Measurements from ENCODE around the gene FEV. TPM values are rescaled to one million over a fixed set of nuclear protein-coding genes. Genes with fewer than 3 reads are reported as not detected.

FEV gene
- polyA plus RNA-seq, 2 of the 4 experiments (the other 2 are of a cell fraction): not detected

DNA sequence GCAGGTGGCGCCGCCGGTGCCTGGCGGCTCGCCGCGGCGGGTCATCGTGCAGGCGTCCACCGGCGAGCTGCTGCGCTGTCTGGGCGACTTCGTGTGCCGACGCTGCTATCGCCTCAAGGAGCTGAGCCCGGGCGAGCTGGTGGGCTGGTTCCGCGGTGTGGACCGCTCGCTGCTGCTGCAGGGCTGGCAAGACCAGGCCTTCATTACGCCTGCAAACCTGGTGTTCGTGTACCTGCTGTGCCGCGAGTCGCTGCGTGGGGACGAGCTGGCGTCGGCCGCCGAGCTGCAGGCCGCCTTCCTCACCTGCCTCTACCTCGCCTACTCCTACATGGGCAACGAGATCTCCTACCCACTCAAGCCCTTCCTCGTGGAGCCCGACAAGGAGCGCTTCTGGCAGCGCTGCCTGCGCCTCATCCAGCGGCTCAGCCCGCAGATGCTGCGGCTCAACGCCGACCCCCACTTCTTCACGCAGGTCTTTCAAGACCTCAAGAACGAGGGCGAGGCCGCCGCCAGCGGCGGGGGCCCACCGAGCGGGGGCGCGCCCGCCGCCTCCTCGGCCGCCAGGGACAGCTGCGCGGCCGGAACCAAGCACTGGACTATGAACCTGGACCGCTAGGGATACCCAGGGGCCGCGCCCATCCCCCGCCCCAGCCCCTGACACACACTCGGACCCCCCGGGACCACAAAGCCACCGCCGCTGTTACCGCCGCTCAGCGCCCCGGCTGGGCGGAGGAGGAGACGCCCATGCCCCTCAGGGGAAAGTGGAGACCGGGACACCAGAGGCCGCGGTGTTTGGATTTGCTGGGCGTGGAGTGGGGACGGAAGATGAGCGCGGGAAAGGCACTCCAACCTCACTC, 24.4 kb downstream of the FEV start:
- no peak for DNase-seq (ENCODE audit: low read depth in 1 of 2, low spot score in 1 of 2)
- Histone ChIP-seq H3K4me3 (peak overlapping the region; percentile 64), H3K4me1 (peaks cover 42% of the 10 kb centered on the region), H3K4me2 (peak overlapping the region; percentile 98), H3K9me3 (no peaks in the 10 kb centered on the region), H3K27ac (peak overlapping the region in 1 of 2 experiments; percentile 73; a peak in 3 of 6 replicates)
- TF ChIP-seq RFX5 (IDR thresholded peaks at IDR 0.05) (no peak), NFE2L2 (conservative IDR thresholded peaks at IDR 0.05; ENCODE audit: low read length) (no peak), FOSB (CRISPR knock-in tag; IDR thresholded peaks at IDR 0.05) (no peak), ZC3H11A (IDR thresholded peaks at IDR 0.05) (no peak), KDM1A (IDR thresholded peaks at IDR 0.05; ENCODE audit: low read depth) (no peak), CHD4 (IDR thresholded peaks at IDR 0.05; ENCODE audit: borderline replicate concordance) (no peak), NR3C1 (IDR thresholded peaks at IDR 0.05) (no peak), CEBPB (IDR thresholded peaks at IDR 0.05) (no peak), HEYL (CRISPR knock-in tag; IDR thresholded peaks at IDR 0.05) (no peak)
- TF ChIP-seq, protein P1, sequence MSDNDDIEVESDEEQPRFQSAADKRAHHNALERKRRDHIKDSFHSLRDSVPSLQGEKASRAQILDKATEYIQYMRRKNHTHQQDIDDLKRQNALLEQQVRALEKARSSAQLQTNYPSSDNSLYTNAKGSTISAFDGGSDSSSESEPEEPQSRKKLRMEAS (IDR thresholded peaks at IDR 0.05): no peak
- TF ChIP-seq, protein P2, sequence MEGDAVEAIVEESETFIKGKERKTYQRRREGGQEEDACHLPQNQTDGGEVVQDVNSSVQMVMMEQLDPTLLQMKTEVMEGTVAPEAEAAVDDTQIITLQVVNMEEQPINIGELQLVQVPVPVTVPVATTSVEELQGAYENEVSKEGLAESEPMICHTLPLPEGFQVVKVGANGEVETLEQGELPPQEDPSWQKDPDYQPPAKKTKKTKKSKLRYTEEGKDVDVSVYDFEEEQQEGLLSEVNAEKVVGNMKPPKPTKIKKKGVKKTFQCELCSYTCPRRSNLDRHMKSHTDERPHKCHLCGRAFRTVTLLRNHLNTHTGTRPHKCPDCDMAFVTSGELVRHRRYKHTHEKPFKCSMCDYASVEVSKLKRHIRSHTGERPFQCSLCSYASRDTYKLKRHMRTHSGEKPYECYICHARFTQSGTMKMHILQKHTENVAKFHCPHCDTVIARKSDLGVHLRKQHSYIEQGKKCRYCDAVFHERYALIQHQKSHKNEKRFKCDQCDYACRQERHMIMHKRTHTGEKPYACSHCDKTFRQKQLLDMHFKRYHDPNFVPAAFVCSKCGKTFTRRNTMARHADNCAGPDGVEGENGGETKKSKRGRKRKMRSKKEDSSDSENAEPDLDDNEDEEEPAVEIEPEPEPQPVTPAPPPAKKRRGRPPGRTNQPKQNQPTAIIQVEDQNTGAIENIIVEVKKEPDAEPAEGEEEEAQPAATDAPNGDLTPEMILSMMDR (IDR thresholded peaks at IDR 0.05): no peak
- peak in 1 of 2 experiments; percentile 7; a peak in 2 of 6 replicates for ATAC-seq
- POLR2A ChIA-PET: interaction anchor here (2.1 kb wide), 1 partner anchor 20 kb away, joined by 8 read pairs; no protein-coding TSS in a partner anchor
- 10% methylated on average over 38 of the region's 87 CpGs for WGBS (ENCODE audit: missing lambda C conversion rate)
- CTCF ChIA-PET: interaction anchor here (0.9 to 12.4 kb wide), 6 partner anchors 19 to 108 kb away, joined by 3 to 140 read pairs (median 3); no protein-coding TSS in a partner anchor
- no peak for FAIRE-seq

DNA sequence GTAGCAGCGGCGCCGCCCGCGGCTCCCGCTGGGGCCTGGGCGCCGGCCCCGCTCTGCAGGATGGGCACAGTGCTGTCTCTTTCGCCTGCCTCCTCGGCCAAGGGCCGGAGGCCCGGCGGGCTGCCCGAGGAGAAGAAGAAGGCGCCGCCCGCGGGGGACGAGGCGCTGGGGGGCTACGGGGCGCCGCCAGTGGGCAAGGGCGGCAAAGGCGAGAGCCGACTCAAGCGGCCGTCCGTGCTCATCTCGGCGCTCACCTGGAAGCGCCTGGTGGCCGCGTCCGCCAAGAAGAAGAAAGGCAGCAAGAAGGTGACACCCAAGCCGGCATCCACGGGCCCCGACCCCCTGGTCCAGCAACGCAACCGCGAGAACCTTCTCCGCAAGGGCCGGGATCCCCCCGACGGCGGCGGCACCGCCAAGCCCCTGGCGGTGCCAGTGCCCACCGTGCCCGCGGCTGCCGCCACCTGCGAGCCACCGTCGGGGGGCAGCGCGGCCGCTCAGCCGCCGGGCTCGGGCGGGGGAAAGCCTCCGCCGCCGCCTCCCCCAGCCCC, 25.1 kb downstream of the FEV start:
- WGBS (ENCODE audit: missing lambda C conversion rate): no CpG with 5 or more reads among the region's 67 CpGs
- FAIRE-seq (no peak), ATAC-seq (peak in 1 of 2 experiments; percentile 15; a peak in 3 of 6 replicates), DNase-seq (ENCODE audit: low read depth in 1 of 2, low spot score in 1 of 2) (no peak)
- TF ChIP-seq CHD2 (IDR thresholded peaks at IDR 0.05; ENCODE audit: low read length, partially characterized antibody) (no peak), PHF8 (IDR thresholded peaks at IDR 0.05; ENCODE audit: borderline replicate concordance, low read depth) (no peak), RNF2 (IDR thresholded peaks at IDR 0.05; ENCODE audit: borderline replicate concordance, low read depth) (0 out of 2 replicates have a peak, but pooled peaks have one; percentile 36)
- ChIA-PET CTCF (interaction anchor here (1.1 to 12.4 kb wide), 7 partner anchors 19 to 108 kb away, joined by 3 to 140 read pairs (median 8); no protein-coding TSS in a partner anchor), POLR2A (interaction anchor here (2.1 kb wide), 1 partner anchor 20 kb away, joined by 8 read pairs; no protein-coding TSS in a partner anchor)
- peaks cover 41% of the 10 kb centered on the region for H3K4me1 ChIP-seq
- H3K4me2 ChIP-seq: peak overlapping the region; percentile 98
- peak overlapping the region; percentile 64 for H3K4me3 ChIP-seq
- peak overlapping the region; percentile 56 to 73; a peak in 5 of 6 replicates for H3K27ac ChIP-seq
- H3K9me3 ChIP-seq: no peaks in the 10 kb centered on the region

DNA sequence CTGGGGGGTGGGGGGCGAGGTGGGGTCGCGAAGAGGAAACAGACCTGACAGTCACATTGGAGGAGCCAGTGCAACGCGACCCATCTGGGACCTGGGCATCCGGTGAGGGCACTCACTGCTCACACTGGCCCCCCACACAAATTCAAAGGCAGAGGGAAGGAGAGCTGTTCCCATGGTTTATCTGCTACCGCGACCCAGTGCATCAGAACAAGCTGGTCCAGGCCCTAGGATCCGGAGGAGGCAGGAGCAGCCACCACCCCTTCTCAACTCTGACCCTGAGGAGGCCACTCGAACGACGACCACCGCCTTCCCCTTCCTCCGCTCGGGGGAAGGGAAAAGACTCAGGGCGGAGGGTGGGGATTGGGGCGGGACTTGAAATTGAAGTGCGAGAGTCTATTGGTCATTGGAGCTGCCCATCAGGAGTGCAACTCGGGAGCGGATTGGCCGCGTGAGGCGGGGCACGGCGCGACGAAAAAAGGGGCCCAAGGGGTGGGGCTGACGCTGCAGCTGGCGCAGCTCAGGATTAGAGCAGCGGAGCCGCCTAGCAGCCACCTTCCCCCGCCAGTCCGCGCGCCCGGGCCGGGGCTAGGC, 25.7 kb downstream of the FEV start, which contains the start of gene CDK5R2:
Gene CDK5R2, plus strand, starts transcription at position 526 of the 591 bp plus-strand sequence. CDS start 155 bp downstream, outside the sequence.
- TF ChIP-seq POLR2A (IDR thresholded peaks at IDR 0.05; ENCODE audit: low read length): 0 out of 2 replicates have a peak, but pooled peaks have one; percentile 21
- TF ChIP-seq CHD4 (IDR thresholded peaks at IDR 0.05; ENCODE audit: borderline replicate concordance): no peak
- TF ChIP-seq CEBPB (IDR thresholded peaks at IDR 0.05): no peak
- TF ChIP-seq, protein P1 (IDR thresholded peaks at IDR 0.05): peak; percentile 10
- TF ChIP-seq, protein P3, sequence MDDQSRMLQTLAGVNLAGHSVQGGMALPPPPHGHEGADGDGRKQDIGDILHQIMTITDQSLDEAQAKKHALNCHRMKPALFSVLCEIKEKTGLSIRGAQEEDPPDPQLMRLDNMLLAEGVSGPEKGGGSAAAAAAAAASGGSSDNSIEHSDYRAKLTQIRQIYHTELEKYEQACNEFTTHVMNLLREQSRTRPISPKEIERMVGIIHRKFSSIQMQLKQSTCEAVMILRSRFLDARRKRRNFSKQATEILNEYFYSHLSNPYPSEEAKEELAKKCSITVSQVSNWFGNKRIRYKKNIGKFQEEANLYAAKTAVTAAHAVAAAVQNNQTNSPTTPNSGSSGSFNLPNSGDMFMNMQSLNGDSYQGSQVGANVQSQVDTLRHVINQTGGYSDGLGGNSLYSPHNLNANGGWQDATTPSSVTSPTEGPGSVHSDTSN (IDR thresholded peaks at IDR 0.05): peak; percentile 97
- FAIRE-seq: no peak
- Histone ChIP-seq H3K4me1 (peaks cover 35% of the 10 kb centered on the region), H3K4me2 (peak within 1 kb of the TSS; percentile 98), H3K27ac (peak within 1 kb of the TSS; percentile 73 to 74), H3K9me3 (no peaks in the 10 kb centered on the region), H3K4me3 (peak within 1 kb of the TSS; percentile 64)
- WGBS (ENCODE audit: missing lambda C conversion rate): 7% methylated on average over 27 of the region's 37 CpGs
- POLR2A ChIA-PET: interaction anchor here (0.7 to 2.1 kb wide), 2 partner anchors 21 to 50 kb away, joined by 3 to 8 read pairs; no protein-coding TSS in a partner anchor
- CTCF ChIA-PET: interaction anchor here (0.7 to 12.4 kb wide), 6 partner anchors 20 to 86 kb away, joined by 3 to 140 read pairs (median 8); no protein-coding TSS in a partner anchor
- peak; percentile 70 to 86 for ATAC-seq
- DNase-seq (ENCODE audit: low read depth in 1 of 2, low spot score in 1 of 2): peak; percentile 88 to 97

All from A549 (cell line).